ENCODE results near the gene ARHGAP4. TPM values are rescaled to one million over a fixed set of nuclear protein-coding genes. Genes with fewer than 3 reads are reported as not detected.

The ARHGAP4 gene
- total RNA-seq, 2 donors from 2014 or later = 26.6 to 35.5 TPM

DNA sequence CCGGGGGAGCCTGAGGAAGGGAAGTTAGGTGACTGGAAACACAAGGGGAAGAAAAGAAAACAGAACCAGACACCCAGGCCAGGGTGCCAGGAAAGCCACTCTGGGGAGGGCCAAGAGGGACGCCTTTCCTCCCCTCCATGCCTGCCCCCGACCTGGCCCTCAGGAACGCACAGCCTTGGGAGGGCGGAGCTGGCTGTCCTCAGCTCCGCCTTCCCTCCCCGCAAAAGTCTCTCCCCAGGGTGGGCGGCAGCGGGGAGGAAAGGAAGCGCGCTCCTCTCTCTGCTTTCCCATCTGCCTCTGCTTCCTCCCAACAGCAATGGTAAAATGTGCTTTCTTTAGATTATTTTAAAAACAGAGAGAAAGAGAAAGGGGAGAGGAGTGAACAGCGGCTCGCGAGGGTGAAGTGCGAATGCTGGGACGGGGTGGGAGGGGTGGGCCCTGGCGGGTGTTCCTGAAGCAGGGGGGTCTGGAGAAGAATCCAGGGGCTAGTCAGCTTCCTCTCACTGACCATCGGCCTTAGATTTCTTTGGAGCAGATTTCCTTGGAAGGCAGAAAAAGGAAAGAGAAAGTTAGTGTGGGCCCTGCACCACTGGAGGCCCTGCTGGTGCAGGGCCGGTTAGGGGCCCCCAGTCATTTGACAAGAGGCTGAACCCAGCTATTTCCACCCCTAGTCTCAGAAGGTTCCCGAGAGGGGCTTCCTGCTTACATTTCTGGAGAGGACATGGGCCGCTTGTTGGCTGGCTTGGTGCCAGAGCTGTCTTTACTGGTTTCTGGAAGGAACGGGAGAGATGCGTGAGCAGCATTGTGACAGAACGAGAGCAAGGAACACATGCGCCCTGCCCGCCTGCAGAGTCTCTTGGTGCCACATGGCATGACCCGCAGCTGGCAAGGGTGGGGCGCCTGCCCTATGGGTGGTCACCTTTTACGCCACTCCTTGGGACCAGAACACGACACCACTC lies 23.1 kb upstream of the ARHGAP4 start:
- no peak for DNase-seq
- intact Hi-C loops (cut with DNase I, micrococcal nuclease) = no loop called here
- ATAC-seq = no peak

DNA sequence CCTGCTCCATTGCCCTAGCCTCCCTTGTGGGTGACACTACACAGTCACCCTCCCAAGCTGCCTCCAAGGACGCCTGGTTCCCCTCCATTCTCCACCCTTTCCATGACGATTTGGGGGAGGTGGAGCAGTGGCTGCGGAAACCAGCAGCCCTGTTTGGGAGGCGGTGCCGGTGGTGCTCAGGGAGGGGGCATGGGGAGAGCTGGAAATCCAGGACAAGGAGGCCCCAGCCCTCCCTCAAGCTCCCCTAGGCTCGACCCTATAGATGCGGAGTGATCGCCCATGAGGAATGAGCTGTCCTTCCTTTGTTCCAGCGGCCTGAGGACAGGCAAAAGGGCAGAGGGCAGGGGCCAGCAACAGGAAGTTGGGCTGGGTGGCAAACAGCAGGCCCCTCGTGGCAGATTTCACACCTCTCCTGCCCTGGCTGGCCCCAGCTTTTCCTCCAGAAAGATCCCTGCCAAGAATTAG lies 22.0 kb upstream of the ARHGAP4 start:
- DNase-seq = no peak

DNA sequence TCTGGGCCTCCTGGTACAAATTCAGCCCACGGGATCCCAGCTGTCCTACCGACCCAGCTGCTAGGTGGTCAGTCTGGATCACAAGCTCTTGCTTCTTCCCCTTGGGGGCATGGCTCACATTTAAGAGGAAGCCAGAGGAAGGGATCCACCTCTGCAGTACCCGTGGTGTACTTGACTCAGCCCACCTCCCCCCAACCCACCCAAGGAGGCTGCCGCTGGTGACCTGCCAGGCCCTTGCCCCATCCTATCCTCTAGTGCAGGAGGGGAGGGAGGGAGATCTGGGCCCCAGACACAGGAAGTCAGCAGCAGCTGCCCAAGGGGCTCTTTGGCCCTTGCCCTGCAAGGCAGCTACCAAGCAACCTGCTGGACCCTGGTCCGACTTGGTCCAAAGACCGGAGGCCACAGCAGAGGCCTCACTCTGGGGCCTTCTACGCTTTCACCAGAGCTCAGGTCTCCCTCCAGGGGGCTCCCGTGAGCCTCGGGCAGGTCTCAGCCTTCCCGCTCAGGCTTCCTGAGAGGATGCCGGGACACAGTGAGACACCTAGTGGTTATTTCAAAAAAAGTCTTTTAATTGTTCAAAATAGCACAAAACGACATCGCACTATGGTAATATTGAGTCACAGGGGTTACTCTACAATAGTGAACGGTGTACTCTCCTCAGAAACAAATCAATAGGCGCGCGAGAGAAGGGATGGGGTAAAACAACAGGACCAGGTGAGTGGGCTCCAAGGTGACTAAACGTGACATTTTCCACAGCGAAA lies 21.1 kb upstream of the ARHGAP4 start:
- intact Hi-C loops (cut with DNase I, micrococcal nuclease) = no loop called here
- peak; percentile 75 to 85 for DNase-seq
- ATAC-seq = peak; percentile 89

More for the DNA sequence above, 22.0 kb upstream of the ARHGAP4 start:
- no peak for ATAC-seq
- intact Hi-C loops (cut with DNase I, micrococcal nuclease) = no loop called here

DNA sequence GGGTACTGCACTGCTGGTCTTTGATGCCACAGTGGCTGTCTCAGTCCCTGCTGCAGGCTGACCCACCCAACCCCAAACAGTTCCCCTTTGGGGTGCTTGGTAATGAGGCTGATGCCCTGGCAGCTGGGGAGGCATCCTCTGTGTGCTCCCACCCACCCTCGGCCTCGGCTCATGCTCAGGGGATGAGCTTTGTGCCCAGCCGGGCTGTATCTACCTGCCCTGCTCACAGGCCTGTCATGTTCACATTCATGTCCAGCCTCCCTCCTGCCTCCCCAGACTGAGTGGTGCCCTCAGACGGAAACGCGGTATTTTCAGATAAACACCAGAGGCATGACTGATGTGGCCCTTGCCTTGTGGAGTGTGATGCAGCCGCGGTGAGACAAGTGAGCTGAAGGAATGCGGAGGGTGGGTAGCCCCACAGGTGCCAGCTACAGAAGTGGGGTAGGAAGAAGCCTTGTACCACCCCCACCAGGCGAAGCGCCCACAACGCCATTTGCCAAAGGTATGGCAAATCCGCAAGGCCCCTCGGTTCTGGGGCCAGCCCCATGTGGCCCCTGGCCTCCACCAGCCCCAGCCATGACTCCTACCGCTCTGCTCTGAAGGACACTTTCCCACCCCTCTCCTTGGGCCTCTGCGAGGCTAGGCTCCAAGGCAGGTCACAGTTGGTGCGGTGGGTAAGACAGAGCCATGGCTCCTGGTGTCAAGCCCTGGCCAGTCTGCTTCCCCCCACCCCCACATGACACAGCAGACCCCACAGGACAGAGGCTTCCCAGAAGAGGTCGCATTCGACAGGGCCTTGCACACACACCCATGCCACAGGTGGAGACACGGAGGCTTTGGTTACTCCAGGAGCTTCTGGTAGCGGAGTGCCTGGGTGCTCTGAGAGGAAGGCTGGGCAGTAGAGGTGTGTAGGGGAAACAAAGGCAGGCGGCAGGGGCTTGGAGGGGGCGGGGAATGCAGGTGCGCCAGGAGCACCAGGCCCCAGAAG lies 20.2 kb upstream of the ARHGAP4 start:
- no peak for ATAC-seq
- intact Hi-C loops (cut with DNase I, micrococcal nuclease) = no loop called here
- DNase-seq = no peak

DNA sequence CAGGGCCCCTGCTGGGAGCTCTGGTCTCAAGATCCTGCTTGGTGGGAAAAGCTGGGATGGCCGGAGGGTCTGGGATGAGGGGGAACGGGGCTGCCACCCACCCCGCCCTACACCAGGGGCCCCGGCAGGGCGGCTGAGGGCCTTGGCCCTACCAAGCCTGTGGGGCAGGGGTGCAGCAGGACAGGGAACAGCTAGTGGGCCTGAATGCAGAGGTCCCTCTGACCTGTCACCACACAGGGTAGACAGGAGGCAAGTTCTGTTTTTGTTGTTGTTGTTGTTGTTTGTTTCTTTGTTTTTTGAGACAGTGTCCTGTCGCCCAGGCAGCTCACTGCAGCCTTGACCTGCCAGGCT lies 18.7 kb upstream of the ARHGAP4 start:
- intact Hi-C loops (cut with DNase I, micrococcal nuclease) = no loop called here
- DNase-seq (no peak), ATAC-seq (no peak)

DNA sequence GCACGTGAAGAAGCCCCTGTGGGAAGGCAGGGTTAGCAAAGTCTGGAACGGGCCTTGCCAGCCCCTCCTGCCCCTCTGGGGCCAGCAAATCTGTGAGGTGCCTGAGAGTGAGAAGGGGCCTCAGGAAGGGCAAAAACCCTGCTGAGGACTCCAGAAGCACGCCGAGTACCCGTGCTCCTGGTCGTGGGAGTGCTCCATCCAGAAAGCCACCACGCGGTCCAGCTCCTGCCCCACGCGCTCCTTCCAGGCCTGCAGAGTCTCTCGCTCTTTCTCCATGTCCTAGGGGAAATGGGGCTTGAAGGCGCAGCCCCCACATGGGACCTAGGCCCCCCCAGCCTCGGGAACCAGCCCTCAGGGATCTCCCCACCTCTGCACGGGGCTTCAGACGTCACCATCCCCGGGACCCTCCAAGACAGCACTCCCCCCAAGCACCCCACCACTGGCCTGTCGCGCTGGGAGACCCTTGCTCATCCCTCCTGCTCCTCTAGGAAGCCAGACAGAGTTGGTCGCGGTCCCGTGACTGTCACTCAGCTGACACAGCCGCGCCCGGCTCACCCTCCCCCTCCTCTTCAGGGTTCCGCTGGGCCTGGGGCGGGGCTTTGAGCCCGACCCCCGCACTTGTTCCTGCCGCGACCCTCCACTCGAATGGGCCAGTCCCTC lies 18.2 kb upstream of the ARHGAP4 start, which contains the start of gene RENBP:
TSS of gene RENBP (minus strand) at position 504 of the 660 bp plus-strand sequence. CDS start at position 471, 33 bp downstream.
- peak; percentile 54 for ATAC-seq
- DNase-seq = peak; percentile 61 to 63
- intact Hi-C loops (cut with DNase I, micrococcal nuclease) = no loop called here

DNA sequence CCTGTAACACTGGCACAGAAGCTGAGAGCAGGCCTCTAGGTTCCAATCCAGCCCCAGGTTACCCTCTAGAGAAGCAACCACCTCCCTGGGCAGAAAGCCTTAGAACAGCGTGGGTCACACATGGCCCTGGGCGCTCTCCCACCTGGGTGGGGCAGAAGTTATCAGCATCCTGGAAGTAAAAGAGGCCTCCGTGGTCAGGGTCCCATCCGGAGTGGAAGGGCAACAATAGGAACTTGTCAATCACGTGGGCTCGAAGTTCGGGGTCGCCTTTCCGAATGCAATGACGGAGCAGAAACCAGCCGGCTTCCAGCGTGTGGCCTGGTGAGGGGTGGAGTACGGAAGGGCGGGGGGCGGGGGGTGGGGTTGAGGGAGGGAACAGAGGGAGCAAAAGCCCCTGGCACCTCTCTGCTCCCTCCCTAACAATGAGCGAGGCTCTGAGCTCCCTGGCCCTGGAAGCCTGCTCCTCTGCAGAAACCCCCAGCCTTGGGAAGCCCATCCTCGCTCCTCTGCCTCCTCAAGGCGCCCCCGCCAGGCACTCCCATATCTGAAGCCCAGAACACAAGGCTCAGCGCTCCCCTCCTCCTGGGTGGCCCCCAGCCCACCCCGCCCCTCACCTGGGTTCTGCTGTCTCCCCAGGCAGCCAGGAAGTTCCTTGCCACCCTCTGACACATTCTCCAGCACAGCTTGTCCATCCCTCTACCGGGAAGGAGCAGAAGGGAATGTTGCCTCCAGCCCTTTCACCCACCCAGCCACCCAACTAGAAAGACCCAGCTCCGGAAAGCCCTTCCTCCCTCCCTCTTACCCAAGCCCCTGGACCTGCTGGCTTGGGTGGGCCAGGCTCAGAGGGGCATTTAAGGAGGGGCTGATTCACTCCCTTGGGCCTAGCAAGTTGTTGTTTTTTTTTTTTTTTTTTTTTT lies 15.5 kb upstream of the ARHGAP4 start:
- ATAC-seq = no peak
- no peak for DNase-seq
- intact Hi-C loops (cut with DNase I, micrococcal nuclease) = no loop called here

DNA sequence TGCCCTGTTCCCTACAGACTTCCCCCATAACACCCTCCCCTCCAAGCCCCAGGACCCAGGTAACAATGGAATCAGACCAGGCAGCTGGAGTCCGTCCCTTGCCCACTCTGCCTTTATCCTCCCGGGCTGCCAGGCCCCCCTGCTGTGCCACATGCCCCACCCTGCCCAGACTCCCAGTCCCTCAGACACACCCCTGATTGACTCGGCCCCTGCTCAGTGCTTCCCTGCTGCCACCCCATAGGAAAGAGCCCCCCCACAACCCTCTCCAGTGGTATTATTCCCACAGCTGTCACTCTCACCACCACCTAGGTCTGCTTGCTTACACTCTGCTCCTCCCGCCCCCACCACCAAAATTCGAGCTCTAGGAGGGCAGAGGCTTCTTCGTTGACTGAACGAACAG lies 13.5 kb upstream of the ARHGAP4 start:
- no peak for DNase-seq
- no peak for ATAC-seq
- intact Hi-C loops (cut with DNase I, micrococcal nuclease) = no loop called here

DNA sequence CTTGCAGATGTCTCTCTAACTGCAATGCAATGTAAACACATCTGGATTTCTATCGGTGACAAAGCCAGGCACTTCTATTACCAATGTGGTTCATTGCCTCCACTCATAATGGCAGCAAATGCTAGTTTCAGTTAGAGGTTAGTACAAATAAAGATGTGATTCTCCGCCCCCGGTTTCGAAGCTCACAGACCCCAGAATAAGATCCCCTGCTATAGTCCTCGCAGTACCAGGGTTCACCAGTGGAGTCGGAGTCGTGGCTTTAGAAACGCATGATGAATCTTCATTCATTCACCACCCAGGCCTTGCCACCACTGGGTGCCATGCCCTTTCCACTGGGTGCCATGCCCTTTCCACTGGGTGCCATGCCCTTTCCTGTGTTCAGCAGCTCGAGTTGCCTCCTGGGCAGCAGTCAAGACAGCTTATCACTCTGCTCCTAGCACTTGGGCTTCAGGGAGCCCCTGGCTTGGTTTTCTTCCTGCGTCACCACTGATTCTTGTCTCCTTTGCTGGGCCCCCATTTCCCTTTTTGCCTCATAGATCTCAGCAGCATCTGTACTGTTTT lies 12.2 kb upstream of the ARHGAP4 start:
- no peak for ATAC-seq
- DNase-seq = peak in 1 of 2 donors; percentile 3
- intact Hi-C loops (cut with DNase I, micrococcal nuclease) = no loop called here

DNA sequence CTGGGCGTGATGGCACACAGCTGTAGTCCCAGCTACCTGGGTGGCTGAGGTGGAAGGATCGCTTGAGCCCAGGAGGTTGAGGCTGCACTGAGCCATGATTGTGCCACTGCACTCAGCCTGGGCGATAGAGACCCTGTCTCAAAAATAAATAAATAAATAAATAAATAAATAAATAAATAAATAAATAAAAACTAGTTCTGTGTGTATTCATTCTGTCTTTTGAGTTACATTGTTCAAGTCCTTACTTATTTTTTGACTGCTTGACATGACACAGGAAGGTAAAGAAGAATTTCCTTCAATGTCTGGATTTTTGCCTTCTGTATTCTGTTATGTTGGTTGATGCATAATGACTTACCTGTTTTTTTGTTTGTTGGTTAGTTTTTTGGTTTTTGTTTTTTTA lies 11.0 kb upstream of the ARHGAP4 start:
- no peak for ATAC-seq
- DNase-seq = no peak
- intact Hi-C loops (cut with DNase I, micrococcal nuclease) = no loop called here

DNA sequence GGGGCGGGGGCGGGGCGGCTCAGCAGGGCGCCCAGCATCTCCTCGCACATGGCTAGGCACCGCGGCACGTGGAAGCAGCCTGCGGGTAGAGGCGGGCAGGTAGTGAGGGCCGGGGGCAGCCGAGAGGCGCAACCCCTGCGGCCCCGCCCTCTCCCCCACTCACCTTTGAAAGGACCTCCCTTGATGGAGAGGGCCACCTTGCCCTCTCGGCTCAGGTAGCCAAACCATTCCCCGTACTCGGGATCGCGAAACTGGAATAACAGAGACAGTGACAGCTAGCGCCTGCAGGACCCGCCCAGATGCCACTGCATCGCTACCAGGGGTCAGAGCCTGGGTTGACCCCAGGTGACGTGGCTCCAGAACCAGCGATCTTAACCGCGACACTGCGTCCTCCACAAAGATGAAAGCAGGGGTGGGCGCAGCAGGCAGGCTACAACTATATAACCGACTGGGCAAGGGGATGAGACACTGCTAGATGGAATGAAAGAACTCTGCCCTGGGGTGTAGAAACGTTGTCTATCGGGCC lies 9.3 kb upstream of the ARHGAP4 start:
- DNase-seq (no peak), ATAC-seq (peak; percentile 10)
- intact Hi-C loops (cut with DNase I, micrococcal nuclease) = no loop called here

DNA sequence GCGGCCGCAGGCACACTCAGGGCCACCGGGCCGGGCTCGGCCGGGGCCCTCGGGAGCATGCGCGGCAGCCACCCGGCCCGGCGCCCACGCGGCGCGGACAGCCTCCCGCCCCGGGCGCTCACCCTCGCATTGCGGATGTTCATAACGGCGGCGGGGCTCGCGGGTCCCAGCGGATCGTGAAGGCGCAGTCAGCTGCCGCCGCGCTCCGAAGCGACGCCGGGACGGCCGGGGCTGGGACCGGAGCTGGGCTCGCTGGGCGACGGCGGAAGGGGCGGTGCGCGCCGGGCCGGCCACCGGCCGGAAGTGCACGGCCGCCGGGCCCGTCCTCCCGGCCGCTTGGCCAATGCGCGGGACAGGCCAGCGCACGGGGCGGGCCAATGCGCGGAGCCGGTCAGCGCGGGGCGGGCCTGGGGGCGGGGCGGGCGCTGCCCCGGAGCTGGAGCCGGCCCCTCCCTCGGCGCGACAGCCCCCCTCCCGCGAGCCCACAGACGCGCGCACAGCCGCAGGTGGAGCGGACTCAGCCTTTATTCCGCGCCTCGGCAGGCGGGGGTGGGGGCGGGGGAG lies 8.8 kb upstream of the ARHGAP4 start, which contains the start of gene NAA10:
TSS of gene NAA10 (minus strand) at position 276 of the 564 bp plus-strand sequence. CDS start at position 143, 133 bp downstream.
- DNase-seq = peak; percentile 54 to 74
- ATAC-seq = peak; percentile 96
- intact Hi-C loops (cut with DNase I, micrococcal nuclease) = no loop called here

DNA sequence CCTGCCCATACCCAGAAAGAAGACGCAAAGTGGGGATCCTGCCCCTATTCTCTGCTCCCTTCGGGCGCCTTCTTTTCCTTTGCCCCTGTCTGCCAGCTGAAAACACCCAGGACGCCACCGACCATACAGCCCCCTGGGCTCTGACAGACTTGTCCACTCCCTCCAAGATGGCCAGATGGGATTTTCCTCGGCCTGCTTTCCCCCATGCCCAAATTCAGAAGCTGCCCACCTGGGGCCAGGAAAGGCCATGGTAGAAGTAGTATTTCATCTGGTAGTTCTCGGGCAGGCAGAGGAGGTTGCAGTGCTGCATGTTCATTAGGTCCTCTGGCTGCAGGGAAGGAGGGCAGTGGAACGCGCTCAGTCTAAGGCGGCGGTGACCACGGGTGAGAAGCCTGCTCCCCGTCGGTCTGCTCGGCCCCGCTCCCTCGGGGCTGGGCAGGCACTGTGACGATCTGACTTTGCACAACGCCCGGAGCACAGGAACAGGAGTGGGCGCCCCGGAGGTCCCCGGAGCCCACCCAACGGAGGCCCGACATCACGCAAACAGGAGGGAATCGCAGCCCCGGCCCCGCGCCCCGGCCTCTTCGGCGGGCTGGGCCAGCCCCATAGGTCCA lies 8.2 kb upstream of the ARHGAP4 start:
- ATAC-seq (peak; percentile 25), DNase-seq (peak in 1 of 2 donors; percentile 25)
- intact Hi-C loops (cut with DNase I, micrococcal nuclease) = no loop called here

DNA sequence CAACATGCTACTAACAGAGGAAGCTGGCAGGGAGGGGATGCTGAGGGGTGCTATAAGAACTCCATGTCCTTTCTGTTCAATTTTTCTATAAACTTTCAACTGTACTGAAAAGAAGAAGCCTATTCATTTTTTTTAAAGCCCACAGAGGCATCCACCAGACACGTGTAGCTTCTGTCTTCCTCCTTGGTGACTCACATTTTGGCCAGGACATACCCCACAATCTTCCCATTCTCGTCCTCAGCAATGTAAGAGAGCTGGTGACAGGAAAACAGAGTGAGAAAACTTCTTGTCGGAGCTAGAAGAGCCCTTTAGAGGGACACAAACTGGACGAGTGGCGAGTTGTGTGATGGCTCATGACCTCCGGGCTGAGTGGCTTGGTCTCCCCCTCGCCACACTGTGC lies 7.7 kb upstream of the ARHGAP4 start:
- intact Hi-C loops (cut with DNase I, micrococcal nuclease) = no loop called here
- ATAC-seq (no peak), DNase-seq (no peak)

DNA sequence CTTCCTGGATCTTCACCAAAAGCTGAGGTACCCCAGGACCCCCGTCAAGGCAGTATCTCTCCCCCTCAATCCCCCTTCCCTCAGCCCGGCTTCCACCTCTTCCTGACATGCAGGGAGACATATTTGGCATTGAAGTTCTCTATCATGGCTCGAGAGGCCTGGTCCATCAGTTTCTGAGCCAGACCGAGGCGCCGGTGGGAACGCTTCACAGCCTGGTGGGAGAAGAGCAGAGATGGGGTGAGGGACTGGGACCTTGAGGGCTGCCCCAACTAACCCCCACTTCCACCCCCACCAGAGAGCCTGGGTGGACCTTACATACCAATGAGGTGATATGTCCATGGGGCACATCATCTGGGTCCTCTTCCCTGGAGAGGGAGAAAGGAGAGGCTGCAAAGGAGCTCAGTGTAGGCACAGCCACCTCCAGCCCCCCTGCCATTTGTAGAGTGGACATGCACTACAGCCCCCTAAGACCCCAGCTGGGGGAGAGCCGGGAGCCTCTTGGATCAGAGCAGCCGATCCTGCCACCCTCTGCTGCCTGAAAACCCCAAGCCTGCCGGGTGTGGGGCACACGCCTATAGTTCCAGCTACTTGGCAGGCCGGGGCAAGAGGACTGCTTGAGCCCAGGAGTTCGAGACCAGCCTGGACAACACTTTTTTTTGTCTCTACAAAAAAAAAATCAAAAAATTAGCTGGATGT lies 6.3 kb upstream of the ARHGAP4 start:
- intact Hi-C loops (cut with DNase I, micrococcal nuclease) = no loop called here
- ATAC-seq = no peak

More for the DNA sequence above, 6.3 kb upstream of the ARHGAP4 start:
- DNase-seq = no peak

All from left colon (tissue), 2 donors.